GM18909 (cell line): ENCODE measurements around the gene CLDND2.

Experiments used
- ATAC-seq: cut with Tn5 transposase; IDR thresholded peaks from one replicate; pipeline ENCODE4 v1.9.1; 2021; ENCODE audit warnings: mild to moderate bottlenecking; ENCODE audit not compliant: unreplicated experiment, poor library complexity

CLDND2 gene

DNA sequence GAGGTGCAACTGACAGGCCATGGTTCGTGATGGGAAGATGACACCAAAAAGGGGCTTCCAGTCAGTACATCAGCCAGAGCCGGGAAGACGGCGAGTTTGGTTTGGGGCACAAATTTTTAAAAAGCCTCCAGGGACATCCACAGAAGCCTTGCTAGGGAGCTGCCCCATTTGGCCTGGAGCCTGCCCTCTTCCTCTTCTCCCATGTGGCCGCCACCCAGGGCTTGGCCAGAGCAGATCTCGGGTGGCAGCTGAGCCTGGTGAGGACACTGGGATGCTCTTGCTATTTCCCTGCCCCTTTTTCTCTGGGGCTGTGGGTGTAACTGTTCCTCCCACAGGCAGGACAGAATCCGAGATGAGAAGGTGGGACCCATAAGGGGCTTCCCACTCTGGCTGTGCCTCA lies 10.9 kb downstream of the CLDND2 start:
- no peak for ATAC-seq

DNA sequence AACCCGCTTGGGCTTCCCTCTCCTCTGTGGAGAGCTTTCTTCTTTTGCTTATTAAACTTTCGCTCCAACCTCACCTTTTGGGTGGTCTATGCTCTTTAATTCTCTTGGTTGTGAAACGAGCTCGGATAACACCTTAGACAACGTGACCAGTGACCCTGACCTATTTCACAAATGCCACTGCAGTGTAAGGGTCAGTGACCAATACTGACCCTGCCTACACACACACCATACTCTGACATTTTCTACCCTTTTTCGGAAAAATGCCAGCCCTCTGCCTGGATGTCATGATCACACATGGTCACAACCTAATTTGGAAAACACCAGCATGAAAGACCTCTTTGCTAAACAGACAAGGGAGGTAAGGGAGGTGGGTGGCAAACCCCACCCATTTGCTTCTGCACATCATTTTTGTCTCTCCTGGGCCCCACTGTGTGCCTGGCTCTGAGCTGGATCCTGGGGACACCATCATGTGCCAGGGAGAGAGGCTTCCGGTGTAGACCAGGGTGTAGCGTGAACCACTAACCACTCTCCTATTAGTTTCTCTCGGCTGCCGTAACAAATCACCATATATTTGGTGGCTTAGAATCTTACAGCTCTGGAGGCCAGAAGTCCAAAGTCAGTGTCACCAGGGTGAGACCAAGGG lies 12.5 kb downstream of the CLDND2 start:
- ATAC-seq = no peak

DNA sequence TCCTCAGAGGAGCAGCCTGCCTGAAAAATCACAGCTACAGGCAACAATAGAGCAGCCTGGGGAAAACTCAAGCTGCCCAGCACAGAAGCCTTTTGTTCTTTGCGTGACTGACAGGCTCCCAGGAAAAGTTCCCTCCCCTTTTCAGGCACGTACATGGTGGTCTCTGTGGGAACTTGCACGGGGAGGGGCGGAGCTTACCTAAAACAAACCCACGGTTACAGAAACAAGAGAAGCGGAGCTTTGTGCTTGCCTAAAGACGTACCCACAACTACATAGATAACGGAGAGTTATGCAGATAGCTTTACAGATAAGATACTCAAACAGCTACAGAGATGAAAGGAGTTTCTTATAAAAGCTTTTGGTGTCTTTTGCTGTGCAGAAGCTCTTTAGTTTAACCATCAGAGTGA lies 14.1 kb downstream of the CLDND2 start:
- no peak for ATAC-seq

DNA sequence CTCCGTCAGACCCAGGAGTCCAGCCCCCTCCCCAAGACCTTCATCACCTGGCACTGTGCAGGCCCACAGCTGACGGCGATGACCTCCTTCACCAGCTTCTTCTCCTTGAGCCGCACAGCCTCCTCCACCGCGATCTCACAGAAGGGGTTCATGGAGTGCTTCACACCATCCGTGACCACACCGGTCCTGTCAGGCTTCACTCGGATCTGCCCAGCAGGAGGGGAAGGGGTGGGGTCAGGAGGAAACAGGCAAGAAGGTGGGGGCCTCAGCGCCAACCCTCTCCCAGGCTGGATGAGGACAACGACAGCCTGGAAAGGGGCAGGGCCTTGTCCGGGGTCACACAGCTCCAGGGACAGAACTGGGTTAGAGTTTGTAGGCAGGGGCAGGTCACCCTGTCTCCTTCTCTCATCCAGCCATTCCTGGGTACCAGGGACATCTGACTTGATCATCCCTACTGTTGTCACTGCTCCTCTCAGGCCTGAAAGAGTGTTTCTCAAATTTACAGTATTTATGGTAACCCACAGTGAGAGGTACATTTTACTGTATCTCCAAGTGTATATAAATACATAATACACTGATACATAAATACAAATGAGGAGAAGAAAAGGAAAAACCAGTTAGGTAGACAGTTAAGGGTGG lies 14.6 kb downstream of the CLDND2 start:
- ATAC-seq = no peak

DNA sequence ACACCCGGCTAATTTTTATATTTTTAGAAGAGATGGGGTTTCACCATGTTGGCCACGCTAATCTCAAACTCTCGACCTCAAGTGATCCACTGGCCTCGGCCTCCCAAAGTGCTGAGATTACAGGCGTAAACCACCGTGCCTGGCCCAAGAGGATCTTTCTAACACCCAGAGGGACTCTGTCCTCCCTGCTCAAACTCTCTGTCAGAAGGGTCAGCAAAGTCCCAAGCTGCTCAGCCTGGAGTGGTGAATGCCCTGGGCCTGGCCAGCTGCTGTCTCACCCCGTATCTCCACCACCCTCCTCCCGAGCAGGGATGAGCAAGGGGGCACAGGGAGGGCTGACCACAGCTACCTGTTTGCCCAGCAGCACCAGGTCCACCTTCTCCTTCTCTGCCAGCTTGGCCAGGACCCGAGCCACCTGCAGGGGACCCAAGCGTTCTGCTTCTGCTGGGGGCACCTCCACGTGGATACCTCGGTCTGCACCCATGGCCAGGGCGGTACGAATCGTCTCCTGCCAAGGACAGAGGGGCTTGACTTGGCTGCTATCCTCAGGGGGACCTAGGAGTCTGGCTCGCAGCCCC lies 15.9 kb downstream of the CLDND2 start:
- ATAC-seq = no peak

DNA sequence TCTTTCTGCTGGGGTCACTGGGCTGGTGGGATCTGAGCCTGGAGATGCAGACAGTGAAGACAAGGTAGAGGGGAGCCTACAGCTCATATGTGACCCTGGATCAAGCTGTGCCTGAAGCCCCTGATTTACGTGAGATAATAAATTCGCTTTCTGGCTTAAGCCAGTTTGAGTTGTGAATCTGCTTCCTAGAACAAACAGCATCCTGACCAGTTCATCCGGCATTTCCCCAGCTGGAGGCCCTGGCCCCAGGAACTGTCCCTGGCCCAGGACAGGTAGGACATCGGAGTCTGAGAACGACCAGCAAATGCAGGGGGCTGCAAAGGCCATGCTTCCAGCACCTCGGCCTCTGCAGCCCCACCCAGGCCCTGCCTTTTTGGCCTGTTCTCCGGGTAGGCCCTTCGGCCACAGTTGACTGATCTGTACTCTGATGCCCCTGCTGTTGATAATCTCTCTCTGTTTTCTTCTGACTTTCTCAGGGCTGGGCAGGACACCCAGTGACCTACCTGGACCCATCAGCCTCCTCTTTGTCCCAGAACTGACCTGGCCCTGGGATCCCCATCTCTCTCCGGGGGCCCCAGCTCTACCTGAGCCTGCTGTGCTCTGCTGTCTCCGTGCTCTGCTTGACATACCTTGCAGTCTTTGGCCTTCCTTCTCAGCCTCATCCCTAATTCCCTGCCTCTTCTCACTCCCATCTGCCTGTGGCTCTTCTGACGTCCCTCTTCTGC lies 17.4 kb downstream of the CLDND2 start:
- ATAC-seq = no peak

DNA sequence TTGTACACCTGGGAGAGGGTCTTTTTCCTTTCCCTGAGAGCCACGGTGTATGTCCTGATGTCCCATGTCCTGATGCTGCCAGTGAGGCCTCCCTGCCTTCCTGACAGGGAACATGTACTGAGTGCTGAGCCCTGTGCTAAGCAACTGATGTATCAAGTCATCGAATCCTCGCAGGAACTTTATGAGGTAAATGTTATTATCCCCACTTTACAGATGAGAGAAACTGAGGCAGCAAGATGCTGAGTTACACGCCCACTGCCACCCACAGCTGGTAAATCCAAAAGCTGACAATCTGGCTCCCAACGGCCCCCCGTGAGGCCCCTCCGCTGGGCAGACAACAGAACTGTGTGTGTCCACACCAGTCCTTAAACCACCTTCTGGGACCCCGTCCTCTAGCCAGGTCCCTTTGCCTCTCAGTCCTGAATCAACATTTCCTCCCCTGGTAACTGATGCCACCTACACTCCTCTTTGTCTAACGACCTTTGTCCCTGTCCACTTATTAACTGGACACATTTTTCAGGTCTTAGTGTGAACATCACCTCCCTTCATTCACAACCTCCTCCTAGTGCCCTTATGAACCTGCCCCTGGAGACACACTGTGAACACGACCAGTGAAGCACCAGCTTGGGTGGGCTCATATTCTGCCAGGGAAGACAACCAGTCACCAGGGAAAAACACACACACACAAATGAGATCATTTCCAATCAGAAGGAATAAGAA lies 21.4 kb downstream of the CLDND2 start:
- ATAC-seq = no peak

DNA sequence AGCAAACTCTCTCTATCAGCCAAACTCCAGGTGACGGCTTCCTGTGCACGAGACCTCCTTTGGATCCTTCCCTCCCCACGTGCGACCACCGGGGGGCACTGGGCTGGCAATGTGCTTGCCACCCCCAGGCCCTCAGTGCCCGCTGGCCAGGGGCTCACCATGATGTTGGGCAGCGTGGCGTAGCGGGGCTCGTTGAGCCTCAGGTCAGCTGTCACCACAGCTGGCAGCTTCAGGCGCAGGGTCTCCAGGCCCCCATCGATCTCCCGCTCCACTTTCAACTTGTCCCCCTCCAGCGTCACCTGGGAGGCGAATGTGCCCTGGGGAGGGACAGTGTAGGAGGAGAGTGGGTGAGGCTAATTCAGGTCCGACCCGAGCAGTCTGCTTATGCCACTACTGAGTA lies 22.1 kb downstream of the CLDND2 start:
- no peak for ATAC-seq

DNA sequence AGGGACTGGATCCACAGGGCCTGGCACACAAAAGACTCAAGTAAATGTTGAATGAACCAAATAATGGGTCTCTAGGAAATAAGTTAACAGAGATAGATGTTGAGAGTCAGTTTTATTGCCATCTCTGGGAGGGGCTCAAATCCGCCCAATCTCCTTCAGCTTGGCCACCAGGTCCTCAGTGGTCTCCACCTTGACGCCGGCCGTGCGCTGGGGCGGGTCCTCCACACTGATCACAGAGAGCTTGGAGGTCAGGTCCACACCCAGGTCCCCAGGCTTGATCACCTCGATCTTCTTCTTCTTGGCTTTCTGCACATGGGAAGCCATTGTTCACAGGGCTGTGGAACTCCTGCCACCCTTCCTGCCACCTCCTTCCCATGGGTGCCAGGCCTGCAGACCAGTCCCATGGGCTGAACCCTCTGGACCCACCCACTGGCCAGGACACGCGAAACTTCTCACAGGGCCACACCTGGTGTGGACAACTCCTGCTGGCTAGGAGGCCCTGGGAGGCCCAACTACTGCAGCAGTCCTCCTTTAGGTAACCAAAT lies 23.7 kb downstream of the CLDND2 start:
- ATAC-seq = no peak

DNA sequence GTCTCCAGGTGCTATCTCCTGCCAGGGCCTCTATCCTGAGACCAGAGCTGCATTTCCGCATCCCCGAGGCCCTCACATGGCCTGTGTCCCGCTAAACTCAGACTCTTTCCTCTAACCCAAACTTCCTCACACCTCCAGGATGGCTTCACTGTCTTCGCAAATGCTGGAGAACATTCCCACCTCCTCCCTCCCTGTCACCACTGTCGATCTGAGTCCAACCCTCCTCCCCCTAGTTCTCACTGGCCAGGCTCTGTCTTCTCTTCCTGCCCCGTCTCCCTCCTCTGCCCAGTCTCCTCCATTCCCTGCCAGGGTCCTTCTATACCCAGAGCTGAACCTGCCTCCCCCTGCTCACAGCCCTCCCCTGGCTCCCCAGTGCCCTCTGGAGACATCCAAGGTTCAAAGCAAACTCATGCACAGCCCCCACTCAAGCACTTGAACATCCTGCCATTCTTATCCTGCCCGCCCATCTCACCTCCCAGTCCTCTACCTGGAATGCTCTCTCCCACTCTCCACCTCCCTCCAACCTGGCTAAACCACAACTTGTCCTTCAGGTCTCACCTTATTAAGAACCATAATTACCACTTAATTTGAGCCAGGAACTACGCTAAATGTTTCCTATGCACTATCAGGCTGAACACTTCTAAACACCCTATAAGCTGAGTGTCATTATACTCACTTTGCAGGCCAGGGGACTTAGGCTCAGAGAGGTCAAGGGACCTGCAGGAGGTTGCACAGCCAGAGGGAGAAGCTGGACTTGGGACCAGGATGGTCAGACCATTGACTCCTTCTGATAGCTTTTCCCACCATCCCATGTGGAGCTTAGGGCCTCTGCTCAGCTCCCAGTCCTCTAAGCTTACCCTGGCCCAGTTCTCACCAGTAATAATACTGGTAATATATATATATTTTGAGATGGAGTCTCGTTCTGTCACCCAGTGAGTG lies 25.9 kb downstream of the CLDND2 start:
- no peak for ATAC-seq

DNA sequence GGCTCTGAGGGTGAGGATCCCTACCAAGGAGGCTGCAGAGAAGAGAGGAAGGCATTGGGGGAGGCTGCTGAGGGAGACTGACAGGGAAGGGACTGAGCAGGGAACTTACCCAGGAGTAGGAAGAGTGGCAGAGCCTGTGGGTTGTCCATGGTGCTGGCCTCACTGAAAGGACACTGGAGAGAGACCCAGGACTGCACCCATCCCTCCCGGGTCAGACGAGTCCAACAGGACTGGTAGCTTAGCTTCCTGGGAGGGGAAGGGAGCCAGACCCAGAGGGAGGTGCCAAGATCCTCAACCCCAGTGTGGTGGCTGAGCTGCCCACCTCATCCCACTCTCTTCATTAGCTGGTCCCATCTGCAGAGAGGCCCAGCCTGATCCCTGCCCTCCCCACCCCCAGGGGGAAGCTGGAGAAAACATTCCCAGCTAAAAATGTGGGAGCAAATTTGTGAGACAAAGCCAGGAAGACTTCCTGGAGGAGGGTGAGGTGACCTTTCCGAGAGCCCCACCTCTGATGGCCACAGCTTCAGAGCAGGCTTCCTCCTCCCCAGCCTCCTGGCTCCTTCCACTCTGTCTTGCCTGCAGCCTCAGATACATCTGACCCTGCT lies 26.7 kb downstream of the CLDND2 start, which contains the start of gene VSIG10L:
Gene VSIG10L, minus strand, starts transcription at position 164 of the 605 bp plus-strand sequence. Its CDS starts 15 bp downstream, at position 149.
- no peak for ATAC-seq

DNA sequence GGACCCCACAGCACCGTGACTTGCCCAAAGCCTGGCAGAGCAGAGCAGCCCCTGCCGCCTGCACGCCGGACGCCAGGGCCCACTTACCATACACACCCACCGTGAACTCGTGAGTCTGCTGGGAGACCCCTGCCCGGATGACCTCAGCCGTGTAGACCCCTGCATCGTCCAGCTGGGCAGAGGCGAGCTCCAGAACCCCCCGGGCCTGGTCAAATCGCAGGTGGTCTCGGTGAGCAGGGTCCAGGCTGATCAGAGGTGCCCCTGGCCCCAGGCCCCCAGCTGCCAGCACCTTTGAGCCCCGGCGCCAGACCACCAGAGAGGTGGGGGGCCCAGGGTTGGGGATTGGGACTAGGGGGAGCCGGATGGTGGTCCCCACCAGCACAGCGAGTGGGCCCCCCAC lies 27.7 kb downstream of the CLDND2 start:
- ATAC-seq = no peak

DNA sequence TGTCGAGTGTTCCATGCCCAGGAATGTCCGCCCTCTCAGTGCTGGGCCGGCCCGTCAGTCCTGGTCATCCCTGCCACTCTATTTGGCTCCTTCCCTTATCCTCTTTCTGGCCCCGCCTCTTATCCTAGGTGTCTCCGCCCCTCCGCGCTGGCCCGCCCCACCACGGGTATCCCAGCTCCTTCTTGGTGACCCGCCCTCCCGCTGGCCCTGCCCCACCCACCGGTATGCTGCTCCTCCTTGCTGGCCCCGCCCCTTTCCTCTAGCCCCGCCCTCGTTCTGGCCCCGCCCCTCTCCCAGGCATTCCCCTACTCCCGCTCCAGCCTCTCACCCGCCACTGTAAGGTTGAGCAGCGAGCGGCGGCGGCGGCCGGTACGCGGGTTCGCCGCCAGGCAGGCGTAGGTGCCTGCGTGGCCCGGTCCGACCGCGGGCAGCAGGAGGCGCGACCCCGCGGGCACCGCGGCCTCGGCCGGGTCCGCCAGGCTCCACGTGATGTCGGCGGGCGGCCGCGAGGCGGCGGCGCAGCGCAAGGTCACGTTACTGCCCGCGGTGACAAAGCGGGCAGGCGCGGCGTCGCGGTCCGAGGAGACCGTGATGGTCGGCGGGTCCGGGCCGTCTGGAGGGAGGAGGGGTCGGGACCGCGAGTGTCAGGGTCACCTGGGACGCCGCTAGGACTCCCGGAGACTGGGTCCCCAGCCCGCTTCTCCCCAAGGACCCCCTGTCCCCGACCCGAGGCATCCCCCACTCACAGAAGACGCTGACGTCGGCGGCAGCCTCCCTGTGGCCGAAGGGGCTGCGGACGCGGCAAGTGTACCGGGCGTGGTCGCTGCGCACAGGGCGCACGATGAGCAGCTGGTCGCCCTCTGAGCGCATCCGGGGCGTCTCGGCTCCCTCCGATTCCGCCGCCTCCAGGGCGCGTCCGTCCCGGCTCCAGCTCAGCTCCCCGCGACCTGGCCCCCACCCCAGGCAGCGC lies 28.8 kb downstream of the CLDND2 start:
- peak; percentile 46 for ATAC-seq

DNA sequence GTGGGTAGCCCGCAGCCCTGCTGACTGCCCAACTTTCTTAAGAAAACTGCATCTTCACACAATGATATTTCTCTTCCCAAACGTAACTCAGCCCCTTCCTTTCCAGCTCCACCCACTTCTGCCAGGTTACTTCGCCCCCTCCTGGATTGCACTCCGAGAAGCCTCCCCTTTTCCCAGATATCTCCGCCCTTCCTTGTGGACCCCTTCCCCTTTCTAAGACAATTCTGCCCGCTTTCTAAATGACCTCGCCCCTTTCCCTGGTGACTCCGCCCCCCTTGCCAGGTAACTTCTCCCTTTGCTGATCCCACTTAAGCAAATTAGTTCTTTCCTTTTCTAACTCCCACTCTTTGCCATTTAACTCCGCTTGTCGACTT lies 29.5 kb downstream of the CLDND2 start:
- no peak for ATAC-seq

DNA sequence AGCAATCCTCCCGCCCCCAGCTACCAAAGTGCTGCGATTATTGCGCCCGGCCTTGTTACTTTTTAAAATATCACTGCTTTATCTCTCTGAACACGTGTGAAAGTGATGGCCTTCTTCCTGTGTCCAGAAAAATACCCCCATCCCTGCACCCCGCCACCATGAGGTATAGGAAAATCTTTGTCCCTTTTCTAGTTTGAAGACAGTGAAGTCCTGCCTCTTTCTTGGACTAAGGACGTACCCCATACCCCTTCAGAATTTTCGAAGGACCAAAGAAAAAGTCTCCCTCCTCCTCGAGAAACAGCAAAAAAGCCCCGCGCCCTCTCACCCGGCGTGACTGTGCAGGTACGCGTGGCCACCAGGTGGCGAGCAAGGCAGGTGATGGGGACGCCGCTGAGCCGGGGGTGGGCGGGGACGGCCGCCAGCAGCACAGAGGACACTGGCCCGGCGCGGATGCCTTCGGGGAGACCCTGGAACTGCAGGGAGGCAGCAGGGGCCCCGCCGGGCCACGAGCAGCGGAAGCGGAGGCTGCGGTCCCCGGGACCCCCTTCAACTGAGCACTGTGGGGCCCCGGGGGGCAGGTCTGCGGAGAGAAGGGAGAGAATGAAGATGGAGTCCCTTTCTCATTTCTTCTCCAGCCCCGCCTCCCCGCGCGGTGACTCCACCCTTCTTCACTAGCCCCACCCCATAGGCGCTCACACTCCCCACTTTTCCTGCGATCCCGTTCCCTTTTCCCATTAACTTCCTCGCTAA lies 30.1 kb downstream of the CLDND2 start:
- peak; percentile 63 for ATAC-seq

DNA sequence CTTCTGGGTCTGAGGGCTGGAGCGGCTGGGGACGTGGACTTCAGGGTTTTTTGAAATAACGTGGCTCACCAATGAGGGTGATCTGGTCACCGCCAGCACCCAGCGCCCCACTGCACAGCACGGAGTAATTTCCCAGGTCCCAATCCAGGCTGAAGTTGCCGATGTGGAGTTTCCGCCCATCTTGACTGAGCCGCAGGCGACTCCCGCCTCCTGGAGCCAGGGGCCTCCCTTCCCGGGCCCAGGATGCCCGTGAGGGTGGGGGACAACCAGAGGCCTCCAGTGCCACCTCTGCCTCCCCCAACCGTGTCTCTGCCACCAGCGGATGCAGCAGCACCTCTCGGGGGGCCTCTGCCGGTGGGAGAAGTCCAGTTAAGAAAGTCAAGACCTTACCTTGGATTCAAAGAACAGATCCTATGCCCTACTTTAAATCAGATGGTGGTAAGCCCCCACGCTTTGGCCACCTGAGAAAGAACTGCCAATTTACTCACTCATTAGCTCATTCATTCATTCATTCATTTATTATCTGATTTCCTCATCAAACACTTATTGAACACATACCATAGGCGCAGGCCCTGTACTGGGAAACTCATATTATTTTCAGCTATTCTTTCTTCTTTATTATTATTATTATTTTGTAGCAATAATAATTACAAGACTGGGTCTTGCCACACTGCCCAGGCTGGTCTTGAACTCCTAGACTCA lies 30.8 kb downstream of the CLDND2 start:
- no peak for ATAC-seq
